ENCODE data around the gene SC5D.
A peak's percentile ranks its signal among the peaks of the same experiment; 100 is the strongest.

SC5D gene

DNA sequence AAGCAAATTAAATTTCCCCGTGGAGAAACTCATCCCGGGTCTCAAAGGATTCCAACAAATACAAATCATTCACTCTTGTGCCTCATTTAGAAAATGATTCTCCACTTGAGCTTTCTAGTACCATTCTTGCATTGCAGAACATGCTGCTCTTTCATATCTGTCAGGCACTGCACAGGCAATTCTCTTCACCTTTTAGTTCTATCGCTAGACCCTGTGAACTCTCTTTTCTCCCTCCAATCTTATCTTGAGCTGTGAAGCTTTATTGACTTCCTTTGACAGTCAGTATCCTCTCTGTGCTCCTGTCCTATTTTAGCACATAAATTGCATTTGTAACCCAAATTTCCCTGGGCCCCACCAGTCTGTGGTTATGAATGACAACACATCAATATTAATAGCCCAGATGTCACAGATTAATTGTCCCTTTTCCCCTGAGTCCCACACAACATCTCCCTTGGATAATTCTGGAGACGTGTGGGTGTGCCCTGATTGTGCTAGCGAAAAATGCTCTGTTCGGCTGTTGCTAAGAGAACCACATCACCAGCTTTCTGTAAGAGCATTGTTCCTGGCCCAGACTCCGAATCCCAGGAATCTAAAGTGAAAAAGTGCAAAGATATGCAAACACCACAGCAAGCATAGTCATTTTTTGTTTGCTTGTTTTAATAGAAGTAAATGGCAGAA, 22.4 kb upstream of the SC5D start:
- Mint-ChIP-seq H3K4me3 (no peak overlapping the region), H3K27ac (no peak overlapping the region), H3K36me3 (no peaks in the 10 kb centered on the region), H3K9me3 (no peaks in the 10 kb centered on the region), H3K4me1 (no peaks in the 10 kb centered on the region)
- DNase-seq (ENCODE audit: low spot score in 2 of 2) (no peak), ATAC-seq (no peak)

- peaks cover 8% of the 10 kb centered on the region for H3K9me3 Mint-ChIP-seq
- no peak overlapping the region for H3K4me3 Mint-ChIP-seq
- H3K27ac Mint-ChIP-seq = no peak overlapping the region
- DNase-seq (ENCODE audit: low spot score in 2 of 2) (no peak), ATAC-seq (no peak)
- H3K4me1 Mint-ChIP-seq = no peaks in the 10 kb centered on the region
- H3K36me3 Mint-ChIP-seq = no peaks in the 10 kb centered on the region
These were observed 18.1 kb upstream of the SC5D start for GRCh38 chr11:121274332-121274991.

DNA sequence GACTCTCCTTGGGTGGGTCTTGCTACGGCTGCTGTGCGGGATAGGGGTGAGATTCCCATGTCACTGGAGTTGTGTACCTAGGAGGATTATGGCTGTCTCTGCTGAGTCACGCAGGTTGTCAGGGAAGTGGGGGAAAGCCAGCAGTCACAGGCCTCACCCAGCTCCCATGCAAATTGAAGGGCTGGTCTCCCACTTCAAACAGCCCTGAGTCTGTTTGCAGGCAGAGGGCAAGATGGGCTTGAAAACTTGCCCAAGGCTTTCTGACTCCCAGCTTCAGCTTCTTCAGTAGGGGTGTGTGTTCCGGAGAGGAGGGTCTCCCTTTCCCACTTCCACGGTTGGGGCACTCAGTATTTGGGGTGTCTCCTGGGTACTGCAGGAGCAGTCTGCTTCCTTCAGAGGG, 10.9 kb upstream of the SC5D start:
- H3K27ac Mint-ChIP-seq = no peak overlapping the region
- no peaks in the 10 kb centered on the region for H3K36me3 Mint-ChIP-seq
- ATAC-seq = no peak
- no peak overlapping the region for H3K4me3 Mint-ChIP-seq
- no peaks in the 10 kb centered on the region for H3K4me1 Mint-ChIP-seq
- peaks cover 10% of the 10 kb centered on the region for H3K9me3 Mint-ChIP-seq
- DNase-seq (ENCODE audit: low spot score in 2 of 2) = no peak

GRCh38 chr11:121282386-121282785, 10.2 kb upstream of the SC5D start:
- H3K27ac Mint-ChIP-seq = no peak overlapping the region
- peaks cover 10% of the 10 kb centered on the region for H3K9me3 Mint-ChIP-seq
- no peaks in the 10 kb centered on the region for H3K36me3 Mint-ChIP-seq
- ATAC-seq = no peak
- no peak for DNase-seq (ENCODE audit: low spot score in 2 of 2)
- no peaks in the 10 kb centered on the region for H3K4me1 Mint-ChIP-seq
- H3K4me3 Mint-ChIP-seq = no peak overlapping the region

DNA sequence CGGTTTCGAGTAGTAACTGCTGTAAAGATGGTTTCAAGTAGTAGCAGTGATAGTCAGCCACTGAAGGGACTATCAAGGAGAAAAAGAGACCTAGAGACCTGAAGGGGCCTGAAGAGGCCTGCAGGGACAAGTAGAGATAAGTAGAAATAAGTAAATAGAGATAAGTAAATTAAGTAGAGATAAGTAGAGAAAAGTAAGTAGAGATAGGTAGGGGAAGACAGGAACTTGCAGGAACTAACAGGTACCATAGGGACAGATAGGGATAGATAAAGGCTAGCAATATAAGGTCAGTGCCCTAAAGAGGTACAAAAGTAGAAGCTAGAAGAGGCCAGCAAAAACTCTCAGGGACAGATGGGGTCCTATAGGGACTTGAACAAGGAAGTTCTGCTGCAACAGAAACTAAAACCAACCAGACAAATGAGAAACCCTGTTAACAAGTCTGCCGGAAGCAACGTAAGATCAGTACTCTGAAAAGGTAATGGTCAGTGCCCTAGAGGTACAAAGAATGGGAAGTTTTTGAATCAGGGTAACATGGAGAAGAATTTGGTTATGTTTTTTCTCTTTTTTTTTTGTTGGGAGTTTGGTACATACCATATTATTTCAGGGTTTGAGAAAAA, 9.6 kb upstream of the SC5D start:
- ATAC-seq = no peak
- DNase-seq (ENCODE audit: low spot score in 2 of 2) = no peak
- peaks cover 8% of the 10 kb centered on the region for H3K9me3 Mint-ChIP-seq
- no peaks in the 10 kb centered on the region for H3K36me3 Mint-ChIP-seq
- no peaks in the 10 kb centered on the region for H3K4me1 Mint-ChIP-seq
- H3K27ac Mint-ChIP-seq = no peak overlapping the region
- no peak overlapping the region for H3K4me3 Mint-ChIP-seq

DNA sequence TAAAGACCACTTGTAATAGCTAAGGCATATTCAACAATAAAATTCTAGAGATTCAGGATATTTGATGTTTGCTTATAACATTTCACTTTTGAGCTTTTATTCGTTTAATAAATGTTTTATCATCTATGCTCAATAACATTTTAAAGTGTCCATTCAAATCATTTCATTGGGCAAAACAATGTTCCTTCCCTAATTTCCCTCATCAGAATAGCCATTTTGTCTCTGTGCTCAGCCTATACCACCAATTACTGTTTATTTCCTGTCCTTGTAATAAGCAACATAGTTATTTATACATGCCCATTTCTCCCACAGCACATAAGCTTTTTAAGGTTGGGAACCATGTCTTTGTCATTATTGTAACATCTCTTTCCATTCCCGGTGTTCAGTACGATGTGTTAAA, 1.3 kb upstream of the SC5D start:
- ATAC-seq (no peak), DNase-seq (ENCODE audit: low spot score in 2 of 2) (no peak)
- no peak overlapping the region for H3K4me3 Mint-ChIP-seq
- H3K4me1 Mint-ChIP-seq = peaks cover 28% of the 10 kb centered on the region
- no peaks in the 10 kb centered on the region for H3K9me3 Mint-ChIP-seq
- H3K36me3 Mint-ChIP-seq = peaks cover 8% of the 10 kb centered on the region
- H3K27ac Mint-ChIP-seq = no peak overlapping the region

GRCh38 chr11:121291896-121292494, 576 bp upstream of the SC5D start:
- DNase-seq (ENCODE audit: low spot score in 2 of 2) = no peak
- Mint-ChIP-seq H3K27ac (peak overlapping the region; percentile 98), H3K36me3 (peaks cover 10% of the 10 kb centered on the region), H3K4me3 (peak overlapping the region; percentile 97), H3K9me3 (no peaks in the 10 kb centered on the region), H3K4me1 (peaks cover 30% of the 10 kb centered on the region)
- ATAC-seq = no peak

DNA sequence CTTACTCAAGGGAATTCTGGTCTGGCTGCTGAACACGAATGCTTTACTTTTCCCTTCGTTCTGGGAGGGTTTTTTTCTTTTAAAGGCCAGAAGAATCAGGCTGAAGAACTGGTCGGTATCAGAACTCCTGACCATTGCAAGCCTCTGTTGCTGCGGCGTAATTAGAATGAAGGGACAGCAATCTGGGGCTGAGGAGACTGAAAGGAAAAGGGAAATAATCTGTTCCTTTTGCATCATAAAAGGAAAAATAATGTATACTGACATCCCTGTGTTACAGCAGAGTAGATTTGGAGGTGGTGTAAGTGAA, 670 bp downstream of the SC5D start:
- DNase-seq (ENCODE audit: low spot score in 2 of 2) (no peak), ATAC-seq (no peak)

DNA sequence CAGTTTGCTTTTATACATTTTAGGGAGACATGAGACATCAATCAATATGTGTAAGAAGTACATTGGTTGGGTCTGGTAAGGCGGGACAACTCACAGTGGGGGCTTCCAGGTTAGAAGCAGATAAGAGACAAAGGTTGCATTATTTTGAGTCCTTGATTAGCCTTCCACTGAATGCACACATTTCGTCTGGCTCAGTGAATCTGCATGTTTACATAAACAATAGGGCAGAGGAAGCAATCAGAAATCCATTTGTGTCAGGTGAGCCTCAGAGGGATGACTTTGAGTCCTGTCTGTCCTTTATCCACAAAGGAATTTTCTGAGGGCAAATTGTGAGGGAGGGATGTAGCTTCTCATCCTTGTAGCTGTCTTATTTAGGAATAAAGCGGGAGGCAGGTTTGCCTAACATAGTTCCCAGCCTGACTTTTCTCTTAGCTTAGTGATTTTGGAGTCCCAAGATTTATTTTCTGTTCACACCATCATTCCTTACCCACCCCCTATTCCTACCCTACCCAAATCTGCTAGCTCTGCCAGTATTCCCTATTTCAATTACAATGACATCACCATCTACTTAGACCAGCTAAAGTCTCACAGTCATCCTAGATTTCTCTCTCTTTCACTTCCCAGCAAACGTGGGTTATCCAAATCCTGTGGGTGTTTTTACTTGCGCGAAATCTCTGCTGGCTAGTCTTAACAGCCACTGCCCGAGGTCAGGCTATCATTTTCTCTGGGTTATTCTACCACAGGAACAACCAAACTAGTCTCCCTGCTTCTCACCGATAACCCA, 2.9 kb downstream of the SC5D start:
- no peak for DNase-seq (ENCODE audit: low spot score in 2 of 2)
- no peak for ATAC-seq
- peaks cover 37% of the 10 kb centered on the region for H3K4me1 Mint-ChIP-seq
- peak overlapping the region; percentile 11 for H3K27ac Mint-ChIP-seq
- no peak overlapping the region for H3K4me3 Mint-ChIP-seq
- no peaks in the 10 kb centered on the region for H3K9me3 Mint-ChIP-seq
- peaks cover 19% of the 10 kb centered on the region for H3K36me3 Mint-ChIP-seq

More for the DNA sequence above, 670 bp downstream of the SC5D start:
- Mint-ChIP-seq H3K4me3 (peak overlapping the region; percentile 97), H3K27ac (peak overlapping the region; percentile 98), H3K36me3 (peaks cover 14% of the 10 kb centered on the region), H3K9me3 (no peaks in the 10 kb centered on the region), H3K4me1 (peaks cover 30% of the 10 kb centered on the region)

- Mint-ChIP-seq H3K36me3 (peaks cover 16% of the 10 kb centered on the region), H3K4me1 (peaks cover 29% of the 10 kb centered on the region), H3K27ac (no peak overlapping the region), H3K9me3 (no peaks in the 10 kb centered on the region), H3K4me3 (no peak overlapping the region)
- no peak for DNase-seq (ENCODE audit: low spot score in 2 of 2)
- no peak for ATAC-seq
These were observed 5.3 kb downstream of the SC5D start for GRCh38 chr11:121297872-121298271.

DNA sequence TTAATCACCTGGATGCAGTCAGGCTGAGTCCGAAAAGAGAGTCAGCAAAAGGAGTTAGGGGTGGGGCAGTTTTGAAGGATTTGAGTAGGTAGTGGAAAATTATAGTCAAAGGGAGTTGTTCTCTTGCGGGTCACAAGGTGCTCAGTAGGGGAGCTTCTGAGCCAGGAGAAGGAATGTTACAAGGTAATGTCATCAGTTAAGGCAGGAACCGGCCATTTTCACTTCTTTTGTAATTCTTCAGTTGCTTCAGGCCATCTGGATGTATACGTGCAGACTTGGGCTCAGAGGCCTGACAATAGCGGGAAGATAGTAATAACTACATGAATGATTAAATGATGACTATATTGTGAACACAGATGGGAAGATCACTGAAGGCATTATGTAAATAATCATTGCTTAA, 6.2 kb downstream of the SC5D start:
- H3K36me3 Mint-ChIP-seq = peaks cover 25% of the 10 kb centered on the region
- H3K9me3 Mint-ChIP-seq = no peaks in the 10 kb centered on the region
- DNase-seq (ENCODE audit: low spot score in 2 of 2) (no peak), ATAC-seq (no peak)
- H3K4me3 Mint-ChIP-seq = no peak overlapping the region
- H3K4me1 Mint-ChIP-seq = peaks cover 25% of the 10 kb centered on the region
- no peak overlapping the region for H3K27ac Mint-ChIP-seq

DNA sequence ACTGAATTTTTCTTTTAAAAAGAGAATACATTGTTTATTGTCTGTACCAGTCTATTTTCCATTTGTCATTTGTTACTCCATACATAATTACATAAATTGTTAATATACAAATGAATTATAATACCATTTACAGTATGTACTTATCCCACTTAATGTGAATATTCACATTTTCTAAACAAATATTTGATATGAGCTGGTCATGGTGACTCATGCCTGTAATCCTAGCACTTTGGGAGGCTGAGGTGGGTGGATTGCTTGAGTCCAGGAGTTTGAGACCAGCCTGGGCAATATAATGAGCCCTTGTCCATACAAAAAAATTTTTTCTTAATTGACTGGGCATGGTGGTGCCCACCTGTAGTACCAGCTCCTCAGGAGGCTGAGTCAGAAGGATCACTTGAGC, 6.8 kb downstream of the SC5D start:
- DNase-seq (ENCODE audit: low spot score in 2 of 2) (no peak), ATAC-seq (no peak)
- Mint-ChIP-seq H3K27ac (no peak overlapping the region), H3K4me1 (peaks cover 25% of the 10 kb centered on the region), H3K36me3 (peaks cover 31% of the 10 kb centered on the region), H3K9me3 (no peaks in the 10 kb centered on the region), H3K4me3 (no peak overlapping the region)

- ATAC-seq (no peak), DNase-seq (ENCODE audit: low spot score in 2 of 2) (no peak)
- peaks cover 17% of the 10 kb centered on the region for H3K4me1 Mint-ChIP-seq
- H3K4me3 Mint-ChIP-seq = no peak overlapping the region
- H3K36me3 Mint-ChIP-seq = peaks cover 41% of the 10 kb centered on the region
- H3K9me3 Mint-ChIP-seq = no peaks in the 10 kb centered on the region
- H3K27ac Mint-ChIP-seq = no peak overlapping the region
These were observed 7.9 kb downstream of the SC5D start for GRCh38 chr11:121300313-121300971.

- no peak overlapping the region for H3K4me3 Mint-ChIP-seq
- H3K36me3 Mint-ChIP-seq = peaks cover 48% of the 10 kb centered on the region
- H3K27ac Mint-ChIP-seq = no peak overlapping the region
- no peaks in the 10 kb centered on the region for H3K9me3 Mint-ChIP-seq
- H3K4me1 Mint-ChIP-seq = peaks cover 11% of the 10 kb centered on the region
- ATAC-seq = no peak
- DNase-seq (ENCODE audit: low spot score in 2 of 2) = no peak
These were observed 8.6 kb downstream of the SC5D start for GRCh38 chr11:121300972-121301699.

Measured in stimulated activated effector memory CD8-positive, alpha-beta T cell treated with anti-CD3 and anti-CD28 coated beads, Interleukin-12 subunit alpha, Interleukin-12 subunit beta, amount 100 ng/mL, for 72 hours (primary cell).